Vagina (tissue), 2 donors: ENCODE results near the gene EPS15. TPM values are rescaled to one million over a fixed set of nuclear protein-coding genes. Genes with fewer than 3 reads are reported as not detected.

Experiments
- DNase-seq, 2 donors: peaks; one replicate each; pipeline ENCODE4 v3.0.0-alpha.2; 2017; ENCODE audit errors: extremely low spot score in 2 of 2
- H3K27ac ChIP-seq: fragments of 200-600 bp; sonication (generic); one replicate; pipeline ENCODE4 v1.5.1; 2019
- H3K27me3 ChIP-seq: fragments of 200-600 bp; sonication (generic); one replicate; pipeline ENCODE4 v1.5.1; 2019
- H3K36me3 ChIP-seq, 2 donors: fragments of 200-600 bp; sonication (generic); one replicate each; pipeline ENCODE4 v1.5.1; 2017 to 2019
- H3K4me1 ChIP-seq: fragments of 200-600 bp; sonication (generic); one replicate; pipeline ENCODE4 v1.5.1; 2019
- H3K4me3 ChIP-seq, 2 donors: fragments of 200-600 bp; sonication (generic); 1 replicate in 1 of 2; 2 replicates in 1 of 2; pipeline ENCODE4 v1.5.1; 2016 to 2019
- H3K9me3 ChIP-seq: fragments of 200-600 bp; sonication (generic); one replicate; pipeline ENCODE4 v1.5.1; 2019
- POLR2A ChIP-seq, 2 donors: fragments of 450-650 bp; IDR thresholded peaks; one replicate each; pipeline ENCODE4 v1.6.1; 2017; ENCODE audit warnings: antibody characterized with exemption in 2 of 2, mild to moderate bottlenecking in 2 of 2, moderate library complexity in 2 of 2
- POLR2AphosphoS5 ChIP-seq, 2 donors: sonication (generic); formaldehyde crosslinking; IDR thresholded peaks; one replicate each; pipeline ENCODE4 v1.9.0; 2017; ENCODE audit warnings: antibody characterized with exemption in 2 of 2, mild to moderate bottlenecking in 2 of 2, low read depth in 1 of 2; ENCODE audit not compliant: insufficient read depth in 1 of 2
- intact Hi-C: fragments of 100-400 bp; cut with DNase I; formaldehyde crosslinking; loops from one replicate; pipeline ENCODE4 v1.15.1; 2023
- total RNA-seq: library from RNA; depleted of rRNA; stranded (reverse); fragments of >200 nt; gene quantifications from one replicate; pipeline ENCODE4 v1.2.3, GENCODE V29; 2016
- TF ChIP-seq, protein P1 (sequence below), 3 experiments: fragments of 450-650 bp in 2 of 3; fragments of 200-600 bp in 1 of 3; sonication (generic) in 1 of 3; IDR thresholded peaks; one replicate each; pipeline ENCODE4 v1.5.1; 2017 to 2019; ENCODE audit warnings: antibody characterized with exemption in 3 of 3, mild to moderate bottlenecking in 2 of 3, moderate library complexity in 2 of 3

The EPS15 gene
- total RNA-seq, 1 donor from 2014 or later = 70.5 TPM

DNA sequence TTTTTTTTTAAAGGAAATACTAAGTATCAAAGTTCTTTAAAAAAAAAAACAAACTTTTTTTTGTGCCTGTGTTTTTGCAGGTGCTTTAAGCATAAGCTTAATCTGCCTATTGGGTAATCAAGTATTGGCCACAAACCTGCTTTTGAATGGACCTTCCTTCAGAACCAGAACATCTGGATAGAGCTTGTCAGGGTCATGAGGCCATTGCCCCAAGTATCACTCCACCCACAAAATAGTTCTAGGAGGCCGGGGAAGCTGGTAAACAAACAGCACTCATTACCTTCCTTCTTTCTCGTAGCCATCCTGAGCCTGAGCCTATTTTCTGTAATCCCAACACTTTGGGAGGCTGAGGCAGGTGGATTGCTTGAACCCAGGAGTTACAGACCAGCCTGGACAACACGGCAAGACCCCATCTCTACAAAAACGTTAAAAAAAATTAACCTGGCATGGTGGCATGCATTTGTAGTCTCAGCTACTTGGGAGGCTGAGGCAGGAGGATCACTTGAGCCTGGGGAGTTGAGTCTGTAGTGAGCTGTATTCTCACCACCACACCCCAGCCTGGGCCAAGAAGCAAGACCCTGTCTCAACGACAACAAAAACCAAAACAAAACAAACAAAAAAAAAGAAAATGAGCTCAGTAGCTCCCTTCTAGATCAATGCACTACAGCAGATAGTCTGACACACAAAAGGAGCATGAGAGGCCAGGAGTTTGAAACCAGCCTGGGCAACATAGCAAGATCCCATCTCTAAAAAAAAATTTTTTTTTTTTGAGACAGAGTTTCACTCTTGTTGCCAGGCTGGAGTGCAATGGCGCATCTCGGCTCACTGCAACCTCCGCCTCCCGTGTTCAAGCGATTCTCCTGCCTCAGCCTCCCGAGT lies 34.1 kb upstream of the EPS15 start:
- Histone ChIP-seq H3K9me3 (no peaks in the 10 kb centered on the region), H3K27me3 (no peaks in the 10 kb centered on the region), H3K36me3 (no peaks in the 10 kb centered on the region), H3K27ac (no peak overlapping the region), H3K4me1 (no peaks in the 10 kb centered on the region), H3K4me3 (no peak overlapping the region)
- TF ChIP-seq POLR2A (IDR thresholded peaks at IDR 0.05) (no peak), POLR2AphosphoS5 (IDR thresholded peaks at IDR 0.05; ENCODE audit: insufficient read depth in 1 of 2, low read depth in 1 of 2) (no peak)
- TF ChIP-seq, protein P1, sequence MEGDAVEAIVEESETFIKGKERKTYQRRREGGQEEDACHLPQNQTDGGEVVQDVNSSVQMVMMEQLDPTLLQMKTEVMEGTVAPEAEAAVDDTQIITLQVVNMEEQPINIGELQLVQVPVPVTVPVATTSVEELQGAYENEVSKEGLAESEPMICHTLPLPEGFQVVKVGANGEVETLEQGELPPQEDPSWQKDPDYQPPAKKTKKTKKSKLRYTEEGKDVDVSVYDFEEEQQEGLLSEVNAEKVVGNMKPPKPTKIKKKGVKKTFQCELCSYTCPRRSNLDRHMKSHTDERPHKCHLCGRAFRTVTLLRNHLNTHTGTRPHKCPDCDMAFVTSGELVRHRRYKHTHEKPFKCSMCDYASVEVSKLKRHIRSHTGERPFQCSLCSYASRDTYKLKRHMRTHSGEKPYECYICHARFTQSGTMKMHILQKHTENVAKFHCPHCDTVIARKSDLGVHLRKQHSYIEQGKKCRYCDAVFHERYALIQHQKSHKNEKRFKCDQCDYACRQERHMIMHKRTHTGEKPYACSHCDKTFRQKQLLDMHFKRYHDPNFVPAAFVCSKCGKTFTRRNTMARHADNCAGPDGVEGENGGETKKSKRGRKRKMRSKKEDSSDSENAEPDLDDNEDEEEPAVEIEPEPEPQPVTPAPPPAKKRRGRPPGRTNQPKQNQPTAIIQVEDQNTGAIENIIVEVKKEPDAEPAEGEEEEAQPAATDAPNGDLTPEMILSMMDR (IDR thresholded peaks at IDR 0.05) = no peak
- intact Hi-C loops = no loop called here
- no peak for DNase-seq

DNA sequence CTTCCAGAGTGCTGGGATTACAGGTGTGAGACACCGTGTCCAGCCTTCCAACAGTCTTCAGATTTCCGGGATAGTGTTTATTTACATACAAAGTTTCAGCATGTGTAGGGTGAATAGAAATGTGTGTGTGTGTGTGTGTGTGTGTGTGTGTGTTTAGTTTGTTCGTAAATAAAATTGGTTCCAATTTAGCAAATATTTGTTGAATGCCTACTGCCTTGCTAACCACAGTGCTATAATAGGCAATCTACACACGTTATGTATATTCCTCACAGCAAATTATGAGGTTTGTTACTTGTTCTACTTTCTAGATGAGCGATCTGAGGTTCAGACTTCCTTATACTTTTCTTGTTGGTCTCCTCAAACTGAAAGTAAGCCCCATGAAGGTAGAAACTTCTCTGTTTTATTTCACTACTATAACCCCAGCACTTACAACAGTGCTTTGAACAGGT lies 32.8 kb upstream of the EPS15 start:
- no peaks in the 10 kb centered on the region for H3K9me3 ChIP-seq
- no peak for DNase-seq
- H3K4me3 ChIP-seq = no peak overlapping the region
- H3K4me1 ChIP-seq = no peaks in the 10 kb centered on the region
- H3K27me3 ChIP-seq = no peaks in the 10 kb centered on the region
- H3K36me3 ChIP-seq = no peaks in the 10 kb centered on the region
- TF ChIP-seq POLR2AphosphoS5 (IDR thresholded peaks at IDR 0.05; ENCODE audit: insufficient read depth in 1 of 2, low read depth in 1 of 2) = no peak
- TF ChIP-seq POLR2A (IDR thresholded peaks at IDR 0.05) = no peak
- TF ChIP-seq, protein P1 (IDR thresholded peaks at IDR 0.05) = no peak
- intact Hi-C loops = no loop called here
- no peak overlapping the region for H3K27ac ChIP-seq

DNA sequence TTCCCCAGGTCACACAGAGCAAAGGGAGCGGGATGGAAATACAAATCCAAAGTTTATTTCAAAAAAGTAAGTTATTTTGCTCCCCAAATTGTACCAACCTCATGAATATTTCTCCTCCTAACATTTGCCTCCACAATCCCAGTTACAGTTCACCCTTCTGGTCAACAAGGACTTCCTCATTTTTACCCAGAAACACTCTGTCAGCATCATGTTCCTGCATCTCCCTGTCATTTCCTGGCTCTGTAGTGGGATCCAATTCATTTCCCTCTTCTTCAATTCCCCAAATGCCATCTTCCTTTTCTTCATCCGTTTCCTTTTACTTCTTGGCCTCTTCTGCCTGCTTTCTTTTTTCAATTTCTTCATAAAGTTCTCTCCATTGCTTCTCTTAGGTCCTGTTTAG lies 32.0 kb upstream of the EPS15 start:
- no peak overlapping the region for H3K4me3 ChIP-seq
- DNase-seq = no peak
- no peaks in the 10 kb centered on the region for H3K4me1 ChIP-seq
- H3K27me3 ChIP-seq = no peaks in the 10 kb centered on the region
- H3K36me3 ChIP-seq = no peaks in the 10 kb centered on the region
- TF ChIP-seq POLR2A (IDR thresholded peaks at IDR 0.05) = no peak
- no peak for TF ChIP-seq POLR2AphosphoS5 (IDR thresholded peaks at IDR 0.05; ENCODE audit: insufficient read depth in 1 of 2, low read depth in 1 of 2)
- TF ChIP-seq, protein P1 (IDR thresholded peaks at IDR 0.05) = no peak
- no peak overlapping the region for H3K27ac ChIP-seq
- no peaks in the 10 kb centered on the region for H3K9me3 ChIP-seq
- intact Hi-C loops = no loop called here

DNA sequence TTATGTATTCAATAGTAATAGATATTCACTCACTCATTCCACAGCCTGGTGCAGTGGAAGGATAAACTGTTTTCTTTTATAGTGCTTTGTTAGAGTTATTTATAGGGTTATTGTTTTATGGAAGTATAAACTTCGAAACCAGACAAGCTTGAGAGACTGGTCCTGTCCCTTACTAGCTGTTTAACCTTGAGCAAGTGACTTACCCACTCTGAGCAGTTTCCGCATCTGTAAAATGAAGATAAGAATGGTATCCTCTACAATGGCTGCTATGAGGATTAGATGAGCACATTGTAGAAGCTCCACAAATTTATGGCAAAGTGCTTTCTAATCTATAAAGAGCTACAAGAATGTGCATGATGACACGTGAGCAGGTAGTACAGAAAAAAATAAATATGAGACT lies 30.8 kb upstream of the EPS15 start:
- H3K4me3 ChIP-seq = no peak overlapping the region
- TF ChIP-seq, protein P1 (IDR thresholded peaks at IDR 0.05) = no peak
- TF ChIP-seq POLR2AphosphoS5 (IDR thresholded peaks at IDR 0.05; ENCODE audit: insufficient read depth in 1 of 2, low read depth in 1 of 2) (no peak), POLR2A (IDR thresholded peaks at IDR 0.05) (no peak)
- DNase-seq = no peak
- no peak overlapping the region for H3K27ac ChIP-seq
- no peaks in the 10 kb centered on the region for H3K36me3 ChIP-seq
- intact Hi-C loops = no loop called here
- H3K4me1 ChIP-seq = no peaks in the 10 kb centered on the region
- no peaks in the 10 kb centered on the region for H3K27me3 ChIP-seq
- H3K9me3 ChIP-seq = no peaks in the 10 kb centered on the region

DNA sequence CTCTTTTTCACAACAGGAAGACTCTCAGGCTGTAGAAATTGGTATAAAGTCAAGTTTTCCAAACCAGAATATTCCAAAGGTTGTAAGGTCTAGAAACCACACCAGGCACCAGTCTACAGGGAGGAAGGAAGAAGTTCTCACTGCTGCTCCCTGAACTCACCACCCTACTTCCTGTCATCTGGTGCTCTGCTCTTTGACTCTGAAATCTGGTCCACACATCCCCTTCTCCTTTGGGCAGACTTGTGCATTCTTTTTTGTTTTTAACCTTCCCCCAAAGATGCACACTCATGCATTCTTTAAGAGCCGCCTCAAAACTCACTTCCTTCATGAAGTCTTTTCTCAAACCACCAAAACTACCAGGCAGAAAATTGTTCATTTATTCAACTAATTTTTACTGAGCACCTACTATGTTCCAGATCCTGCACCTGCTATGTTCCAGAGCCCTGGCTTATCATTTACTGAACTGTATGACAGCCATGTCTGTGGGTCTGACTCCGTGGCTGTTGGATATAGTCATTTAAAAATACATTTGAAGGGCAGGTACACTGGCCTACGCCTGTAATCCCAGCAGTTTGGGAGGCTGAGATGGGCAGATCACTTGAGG lies 30.1 kb upstream of the EPS15 start:
- Histone ChIP-seq H3K36me3 (no peaks in the 10 kb centered on the region), H3K27ac (no peak overlapping the region), H3K4me3 (no peak overlapping the region), H3K4me1 (no peaks in the 10 kb centered on the region), H3K27me3 (no peaks in the 10 kb centered on the region), H3K9me3 (no peaks in the 10 kb centered on the region)
- DNase-seq = no peak
- TF ChIP-seq POLR2A (IDR thresholded peaks at IDR 0.05) (no peak), POLR2AphosphoS5 (IDR thresholded peaks at IDR 0.05; ENCODE audit: insufficient read depth in 1 of 2, low read depth in 1 of 2) (no peak)
- TF ChIP-seq, protein P1 (IDR thresholded peaks at IDR 0.05) = no peak
- intact Hi-C loops = no loop called here
